SK-N-SH treated with all-trans-retinoic acid at 6 μM for 48 hours (cell line): Measurements from ENCODE around the gene ZBTB16.

Source experiments
- ARNTL ChIP-seq: fragments of 450-650 bp; formaldehyde crosslinking; IDR thresholded peaks from 2 replicates; pipeline ENCODE4 v1.5.0; 2020; ENCODE audit warnings: low read depth, mild to moderate bottlenecking, moderate library complexity, borderline replicate concordance
- BACH2 ChIP-seq: fragments of 250-450 bp; sonication (Bioruptor Pico); IDR thresholded peaks from 2 replicates; pipeline ENCODE4 v1.9.0; 2021; ENCODE audit warnings: mild to moderate bottlenecking, borderline replicate concordance
- CSDC2 ChIP-seq: fragments of 250-450 bp; sonication (Bioruptor Pico); IDR thresholded peaks from 2 replicates; pipeline ENCODE4 v1.5.0; 2020; ENCODE audit warnings: mild to moderate bottlenecking, moderate library complexity
- ESRRG ChIP-seq: fragments of 250-450 bp; sonication (Bioruptor Pico); IDR thresholded peaks from 2 replicates; pipeline ENCODE4 v1.6.1; 2021; ENCODE audit warnings: mild to moderate bottlenecking
- PATZ1 ChIP-seq: fragments of 250-450 bp; sonication (Bioruptor Pico); IDR thresholded peaks from 2 replicates; pipeline ENCODE4 v1.8.0; 2020; ENCODE audit warnings: mild to moderate bottlenecking, moderate library complexity, borderline replicate concordance
- ZC3H10 ChIP-seq: fragments of 250-450 bp; sonication (Bioruptor Pico); IDR thresholded peaks from 2 replicates; pipeline ENCODE4 v1.5.1; 2021; ENCODE audit warnings: mild to moderate bottlenecking, moderate library complexity
- ZFP3 ChIP-seq: fragments of 250-450 bp; sonication (Bioruptor Pico); IDR thresholded peaks from 2 replicates; pipeline ENCODE4 v1.5.0; 2020; ENCODE audit warnings: mild to moderate bottlenecking, moderate library complexity

GRCh38 chr11:114130629-114131277, 71.2 kb downstream of the ZBTB16 start:
- TF ChIP-seq ZFP3 (CRISPR knock-in tag), result no peak
- TF ChIP-seq ZC3H10 (CRISPR knock-in tag), result no peak
- TF ChIP-seq CSDC2 (CRISPR knock-in tag), result no peak
- TF ChIP-seq ESRRG (CRISPR knock-in tag), result no peak
- TF ChIP-seq PATZ1, result no peak
- no peak for TF ChIP-seq ARNTL (CRISPR knock-in tag)
- no peak for TF ChIP-seq BACH2 (CRISPR knock-in tag)
